ENCODE results near the gene XRCC3.

XRCC3 gene

DNA sequence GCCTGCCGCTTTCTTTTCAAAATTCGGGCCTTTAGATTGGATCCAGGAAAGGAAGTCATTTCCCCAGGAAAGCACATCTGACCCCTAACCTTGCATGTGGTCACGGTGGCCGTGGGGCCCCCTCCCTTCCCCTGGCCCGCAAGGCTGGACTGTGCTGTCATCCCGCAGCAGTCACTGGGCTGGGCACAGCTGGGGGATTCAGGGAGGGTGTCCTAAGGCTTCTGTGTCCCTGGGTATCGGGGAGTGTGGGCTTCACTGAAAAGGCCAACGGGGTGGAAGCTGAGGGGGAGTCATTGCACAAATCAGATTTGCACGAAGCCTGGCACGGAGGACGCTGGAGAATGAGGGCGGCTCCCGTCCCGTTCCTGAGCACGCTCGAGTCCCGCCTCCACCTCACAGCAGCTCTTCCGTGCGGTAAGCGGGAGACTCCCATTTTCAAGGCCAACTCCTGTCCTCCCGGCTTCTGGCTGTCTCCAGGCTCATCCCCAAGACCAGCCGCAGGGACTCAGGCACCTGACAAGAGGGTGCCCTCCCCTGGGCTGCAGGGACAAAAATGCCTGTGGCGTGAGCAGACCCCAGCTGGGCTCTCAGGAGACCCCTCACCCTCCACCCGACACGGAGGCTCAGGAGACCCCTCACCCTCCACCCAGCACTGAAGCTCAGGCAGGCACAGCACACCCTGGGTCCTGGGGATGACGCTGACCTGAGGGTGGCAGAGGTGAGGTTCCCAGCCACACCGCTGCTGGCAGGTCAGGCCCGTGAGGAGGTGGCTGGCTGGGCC is 9.6 kb downstream of the XRCC3 start:
- DNase-seq = no peak

DNA sequence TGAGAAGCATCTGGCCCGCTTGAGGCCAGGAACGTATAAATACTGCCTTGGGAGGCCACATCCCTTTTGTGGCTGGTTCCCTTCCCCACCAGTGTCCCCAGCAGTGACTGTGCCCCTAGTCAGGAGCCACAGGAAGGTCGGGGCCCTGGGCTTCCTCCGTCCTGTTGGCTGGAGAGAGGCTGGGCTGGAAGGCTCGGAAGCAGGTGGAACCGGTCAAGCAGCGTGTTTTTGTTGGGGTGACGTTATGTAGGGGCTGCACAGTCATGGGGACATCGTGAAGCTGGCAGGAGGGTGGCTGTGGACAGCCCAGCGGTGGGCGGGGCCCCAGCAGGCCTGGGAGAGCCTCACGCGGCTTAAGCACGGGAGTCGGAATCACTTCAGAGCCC is 10.1 kb downstream of the XRCC3 start:
- DNase-seq = no peak

DNA sequence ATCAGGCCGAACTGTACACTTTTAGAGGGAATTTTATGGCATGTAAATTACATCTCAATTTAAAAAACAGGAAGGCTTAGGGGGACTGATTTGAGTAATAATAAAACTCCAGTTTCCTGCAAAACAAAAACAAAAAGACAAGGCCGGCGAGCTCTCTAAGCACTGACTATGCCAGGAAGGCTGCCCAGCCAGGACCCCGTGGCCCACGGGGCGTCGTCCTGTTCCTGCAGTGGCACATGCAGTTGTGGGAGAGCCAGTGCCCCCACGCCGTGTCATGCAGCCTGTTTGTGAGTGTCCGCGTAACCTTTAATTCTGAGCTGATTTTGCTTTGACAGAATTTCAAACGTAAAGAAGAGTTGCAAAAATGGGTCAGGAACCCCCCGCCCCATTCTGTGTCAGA is 10.5 kb downstream of the XRCC3 start:
- no peak for DNase-seq

DNA sequence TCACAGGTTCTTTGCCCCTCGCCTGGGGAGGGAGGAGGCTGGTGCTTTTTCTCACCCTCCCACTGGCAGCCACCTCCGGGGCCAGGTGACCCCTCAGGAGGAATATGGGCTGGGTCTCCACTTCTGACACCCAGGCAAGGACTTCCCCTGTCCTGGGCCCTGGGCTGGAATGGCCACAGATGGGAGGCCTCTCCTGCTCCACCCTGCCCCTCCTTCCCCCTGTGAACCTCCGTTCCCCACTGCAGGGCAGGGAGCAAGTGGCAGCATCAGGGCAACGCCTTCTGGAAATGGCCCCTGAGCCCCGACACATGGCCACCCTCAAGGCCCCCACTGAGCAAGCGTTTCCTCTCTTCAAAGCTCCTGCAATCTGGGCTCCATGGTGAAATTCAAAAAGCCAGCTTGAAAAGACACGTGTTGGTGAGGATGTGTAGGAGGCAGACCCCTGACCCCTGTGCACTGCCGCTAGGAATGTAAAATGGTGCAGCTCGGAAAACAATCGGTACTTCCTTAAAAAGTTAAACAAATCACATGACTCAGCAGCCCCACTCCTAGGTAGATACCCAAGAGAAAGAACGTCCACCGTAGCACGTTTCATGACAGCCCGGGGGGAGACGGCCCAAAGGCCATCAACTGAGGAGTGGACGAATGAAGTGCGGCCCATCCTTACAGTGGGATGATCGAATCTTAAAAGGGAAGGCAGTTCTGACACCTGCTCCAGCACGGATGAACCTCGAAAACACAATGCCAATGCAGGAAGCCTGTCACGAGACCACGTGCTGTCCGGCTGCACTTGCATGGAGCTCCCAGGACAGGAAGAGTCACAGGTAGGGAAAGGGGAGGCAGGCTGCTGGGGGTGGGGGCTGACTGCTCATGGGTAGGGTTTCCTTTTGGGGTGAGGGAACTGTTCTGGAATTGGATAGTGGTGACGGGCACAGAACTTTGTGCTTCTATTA is 11.5 kb downstream of the XRCC3 start:
- DNase-seq = no peak

DNA sequence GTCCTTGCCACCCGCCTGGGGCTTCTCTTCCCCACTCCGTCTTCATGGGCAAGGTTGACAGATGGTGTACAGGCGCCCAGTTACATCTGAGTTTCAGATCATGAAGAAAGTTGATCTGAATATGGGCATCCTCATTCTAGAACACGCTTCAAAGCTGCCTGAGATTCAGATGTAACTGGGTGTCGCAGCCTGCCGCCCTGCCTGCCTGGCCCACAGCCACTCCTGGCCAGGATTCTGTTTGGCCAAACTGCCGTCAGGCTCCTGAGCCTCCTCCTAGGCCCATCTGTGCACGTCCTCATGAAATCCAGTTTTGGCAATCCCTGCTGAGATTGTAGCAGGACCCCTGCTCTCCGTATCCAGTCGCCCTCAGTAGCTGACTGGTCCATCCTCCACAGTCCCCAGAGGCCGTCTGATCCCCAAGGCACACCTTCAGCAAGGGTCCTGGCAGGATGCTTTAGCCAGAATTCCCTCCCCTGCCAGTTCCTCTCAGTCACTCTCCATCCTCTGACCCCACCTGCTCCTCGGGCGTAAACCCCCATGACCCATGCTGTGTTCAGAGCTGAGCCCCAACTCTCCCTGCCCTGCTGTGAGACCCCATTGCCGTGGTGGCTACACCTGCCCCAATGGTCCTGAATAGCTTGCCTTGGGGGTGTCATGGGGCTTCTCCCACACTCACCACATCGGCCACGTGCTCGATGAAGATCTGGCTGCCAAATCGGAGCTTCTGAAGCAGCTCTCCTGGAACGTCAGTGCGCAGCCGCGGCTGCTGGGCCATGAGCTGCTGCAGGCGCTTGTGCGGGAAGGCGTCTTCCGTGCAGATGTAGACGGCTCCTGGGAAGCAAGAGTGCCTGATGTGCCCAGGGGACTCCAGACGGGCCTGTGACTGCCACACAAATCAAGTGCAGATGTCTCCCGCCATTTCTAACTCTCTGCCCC is 12.5 kb downstream of the XRCC3 start:
- no peak for DNase-seq

DNA sequence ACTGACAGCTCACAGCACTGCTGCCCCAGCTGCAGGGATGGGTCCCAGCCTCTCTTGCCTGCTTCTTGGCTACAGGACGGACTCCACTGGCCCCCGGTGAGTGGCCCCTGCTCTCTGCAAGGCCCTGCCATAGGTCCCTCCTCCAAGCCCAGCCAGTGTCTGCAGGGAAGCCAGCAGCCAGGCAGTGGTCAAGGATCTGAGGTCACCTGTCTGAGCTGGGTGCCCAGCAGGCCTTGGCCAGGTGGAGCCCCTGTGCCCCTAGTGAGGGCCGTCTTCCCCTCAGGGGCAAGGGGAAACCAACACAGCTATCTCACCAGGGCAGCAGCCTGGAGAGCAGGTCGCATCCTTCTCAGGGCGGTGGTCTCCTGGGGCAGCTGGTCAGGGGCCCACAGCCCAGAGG is 13.2 kb downstream of the XRCC3 start:
- no peak for DNase-seq

DNA sequence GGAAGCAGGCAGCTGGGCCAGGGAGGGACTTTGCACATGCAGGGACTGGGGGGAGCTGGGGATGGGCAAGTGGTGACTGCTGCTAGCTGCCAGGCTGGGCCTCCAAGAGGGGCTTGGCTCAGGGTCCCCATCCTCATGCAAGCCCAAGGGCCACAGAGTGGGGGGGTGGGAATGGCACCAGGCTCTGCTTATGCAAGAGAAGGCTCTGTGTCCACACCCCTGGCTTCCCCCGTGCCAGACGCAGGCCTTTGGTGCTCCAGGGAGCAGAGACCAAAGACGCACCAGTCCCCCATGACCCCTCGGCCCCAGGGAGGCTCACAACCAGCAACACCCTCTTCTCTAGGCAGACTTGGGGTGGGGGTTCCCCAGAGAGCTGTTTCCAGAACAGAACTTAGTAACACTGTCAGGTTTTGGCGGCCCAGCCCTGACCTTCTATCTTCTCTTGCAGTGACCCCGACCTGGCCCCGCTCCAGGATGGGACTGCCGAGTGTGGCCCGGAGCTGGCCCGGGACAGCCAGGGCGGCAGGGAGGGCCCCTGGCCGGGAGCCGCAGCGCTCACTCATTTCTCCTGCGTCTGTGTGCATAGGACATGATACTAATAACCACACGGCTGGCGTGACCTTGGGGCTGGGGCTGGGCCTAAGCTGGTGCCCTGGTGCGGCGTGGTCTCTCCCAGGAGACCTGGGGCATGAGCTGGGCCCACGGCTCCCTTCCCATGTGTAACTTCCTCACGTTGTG is 14.3 kb downstream of the XRCC3 start:
- DNase-seq = no peak

DNA sequence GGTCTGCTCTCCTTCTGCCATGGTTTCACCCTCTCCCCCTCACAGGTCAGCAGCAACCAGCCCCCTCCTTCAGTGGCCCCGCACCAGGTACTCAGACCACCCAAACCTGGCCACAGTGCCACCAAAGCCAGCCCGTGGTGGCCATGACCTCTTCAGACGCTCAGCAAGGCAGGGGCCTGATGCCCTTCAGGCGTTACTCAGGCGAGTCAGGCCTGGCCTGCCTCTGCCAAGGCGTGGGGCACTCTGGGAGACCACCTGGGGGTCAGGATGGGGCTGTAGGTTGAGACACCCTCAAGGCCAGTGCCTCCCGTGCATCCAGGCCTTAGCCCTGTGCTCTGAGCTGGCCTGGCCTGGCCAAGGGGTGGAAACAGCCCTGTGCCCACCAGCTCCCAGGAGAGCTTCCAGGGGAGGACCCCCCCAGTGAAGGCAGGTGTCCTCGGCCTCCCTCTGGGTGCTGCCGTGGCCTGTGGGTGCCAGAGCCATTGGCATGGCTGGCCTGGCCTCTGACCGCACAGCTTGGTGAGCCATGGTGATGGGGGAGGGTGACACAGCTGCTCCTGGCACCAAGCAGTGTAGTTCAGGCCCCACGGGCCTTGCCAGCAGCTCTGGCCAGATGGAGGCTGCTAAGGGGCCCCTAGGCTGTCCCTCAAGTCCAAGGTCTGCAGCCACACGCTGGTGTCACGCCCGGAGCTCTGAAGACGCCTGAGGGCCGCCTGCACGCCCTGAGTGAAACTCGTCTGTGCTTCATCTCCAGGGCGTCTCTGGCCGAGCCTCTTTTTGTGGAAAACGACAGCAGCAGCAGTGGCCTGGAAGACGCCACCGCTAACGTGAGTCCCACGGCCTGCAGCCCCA is 15.1 kb downstream of the XRCC3 start:
- DNase-seq = no peak

DNA sequence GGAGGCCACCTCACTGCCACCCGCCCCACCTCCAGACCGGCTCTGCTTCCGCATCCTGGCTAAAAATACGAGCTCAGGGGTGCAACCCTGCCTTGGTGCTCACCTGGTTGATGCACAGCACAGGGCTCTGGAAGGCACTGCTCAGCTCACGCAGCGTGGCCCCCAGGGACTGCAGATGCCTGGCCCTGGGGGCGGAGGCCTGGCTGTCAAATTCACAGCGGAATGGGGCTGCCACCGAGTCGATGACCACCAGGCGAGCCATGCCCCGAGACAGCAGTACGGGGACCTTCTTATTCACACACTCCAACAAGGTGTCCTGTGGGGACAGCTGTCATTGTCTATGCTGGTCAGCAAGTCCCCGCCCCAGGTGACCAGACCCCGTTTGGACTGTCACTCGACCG is 16.0 kb downstream of the XRCC3 start:
- DNase-seq = no peak

DNA sequence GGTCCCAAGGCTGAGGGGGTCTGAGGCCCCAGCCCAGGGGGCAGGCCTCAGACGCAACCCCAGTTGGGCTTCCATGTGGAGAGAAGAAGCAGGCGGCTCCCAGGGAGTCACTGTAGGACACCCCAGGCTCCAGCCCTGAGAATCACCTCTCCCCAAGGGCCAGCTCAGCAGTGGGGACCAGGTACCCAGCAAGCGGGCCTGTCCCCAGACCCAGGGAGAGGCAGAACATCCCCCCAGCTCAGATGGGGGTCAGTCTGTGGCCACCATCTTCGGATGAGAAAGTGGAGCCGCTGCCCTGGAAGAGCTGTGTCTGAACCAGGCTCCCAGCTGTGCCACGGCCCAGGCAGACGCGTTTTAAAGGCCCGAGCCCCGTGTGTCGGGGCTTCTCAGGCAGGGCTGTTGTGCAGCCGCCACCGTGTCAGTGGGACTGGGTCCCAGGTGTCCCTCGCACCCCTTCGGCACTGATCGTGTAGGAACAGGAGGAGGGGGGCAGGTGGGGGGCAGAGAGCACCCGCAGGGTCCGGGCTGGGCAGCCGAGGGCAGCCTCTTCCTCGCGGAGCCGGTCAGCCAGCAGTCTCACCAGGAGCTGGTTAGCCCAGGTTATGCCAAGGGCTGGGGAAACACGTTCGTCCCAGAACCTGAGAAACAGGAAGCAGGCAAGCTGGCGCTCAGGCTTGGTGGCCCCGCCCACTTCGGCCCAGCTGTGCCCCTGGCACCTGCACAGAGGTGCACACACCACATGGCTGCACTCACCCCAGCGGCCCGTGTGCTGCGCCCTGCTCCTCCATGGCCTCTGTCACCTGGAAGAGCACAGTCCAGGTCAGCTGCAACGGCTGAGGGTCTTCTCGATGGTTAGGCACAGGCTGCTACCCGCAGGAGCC is 16.6 kb downstream of the XRCC3 start:
- DNase-seq = no peak

DNA sequence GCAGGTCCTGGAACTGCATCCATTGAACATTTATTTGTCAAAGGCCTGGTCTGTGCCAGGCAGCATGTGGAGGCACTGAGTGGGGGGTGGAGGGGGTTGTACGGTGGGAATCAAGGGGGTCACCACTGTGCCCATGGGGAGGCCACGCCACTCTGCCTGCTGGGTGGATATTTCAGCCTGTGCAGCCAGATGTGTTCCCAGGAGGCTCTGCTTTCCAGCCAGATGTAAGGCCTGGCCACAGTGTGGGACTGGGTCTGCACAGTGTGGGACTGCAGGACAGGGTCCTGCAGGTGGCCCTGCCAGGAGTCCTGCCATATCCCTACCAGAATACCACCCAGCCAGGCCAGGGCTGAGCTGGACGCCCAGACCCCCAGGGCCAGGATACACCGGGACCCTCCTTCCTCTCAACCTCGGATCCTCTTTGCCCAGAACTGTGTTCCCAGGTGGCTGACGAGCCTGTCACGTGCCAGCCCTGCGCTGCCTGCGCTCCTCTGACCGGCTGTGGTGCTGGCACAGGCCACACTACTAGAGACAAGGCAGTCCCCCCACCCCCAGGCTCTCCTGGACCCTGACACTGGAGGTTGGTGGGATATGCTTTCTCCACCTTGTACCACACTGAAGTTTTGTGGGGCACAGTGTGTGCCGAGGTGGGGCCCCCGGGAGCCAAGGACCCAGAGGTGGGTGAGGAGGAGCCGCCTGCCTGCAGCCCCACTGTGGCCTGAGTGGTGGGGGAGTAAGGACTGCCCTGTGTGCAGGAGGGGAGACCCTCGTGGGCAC is 17.5 kb downstream of the XRCC3 start:
- DNase-seq = no peak

DNA sequence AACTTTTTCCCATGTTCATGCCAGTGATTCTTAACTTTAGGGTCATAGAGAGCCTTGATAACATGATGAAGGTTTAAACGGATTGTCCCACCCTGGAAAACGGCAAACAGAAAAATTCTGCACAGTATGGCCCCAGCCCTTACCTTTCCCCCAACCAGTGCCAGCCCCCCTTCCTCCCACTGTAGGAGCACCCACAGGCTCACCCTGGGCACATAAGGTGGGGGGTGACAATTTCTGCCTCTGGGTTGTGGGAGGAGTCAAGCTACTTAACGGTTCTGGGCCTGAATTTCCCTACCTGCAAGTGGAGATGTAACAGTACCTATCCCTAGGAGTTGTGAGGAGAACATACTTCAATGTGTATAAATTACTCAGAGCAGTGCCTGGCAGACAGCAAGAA is 18.0 kb downstream of the XRCC3 start:
- no peak for DNase-seq

DNA sequence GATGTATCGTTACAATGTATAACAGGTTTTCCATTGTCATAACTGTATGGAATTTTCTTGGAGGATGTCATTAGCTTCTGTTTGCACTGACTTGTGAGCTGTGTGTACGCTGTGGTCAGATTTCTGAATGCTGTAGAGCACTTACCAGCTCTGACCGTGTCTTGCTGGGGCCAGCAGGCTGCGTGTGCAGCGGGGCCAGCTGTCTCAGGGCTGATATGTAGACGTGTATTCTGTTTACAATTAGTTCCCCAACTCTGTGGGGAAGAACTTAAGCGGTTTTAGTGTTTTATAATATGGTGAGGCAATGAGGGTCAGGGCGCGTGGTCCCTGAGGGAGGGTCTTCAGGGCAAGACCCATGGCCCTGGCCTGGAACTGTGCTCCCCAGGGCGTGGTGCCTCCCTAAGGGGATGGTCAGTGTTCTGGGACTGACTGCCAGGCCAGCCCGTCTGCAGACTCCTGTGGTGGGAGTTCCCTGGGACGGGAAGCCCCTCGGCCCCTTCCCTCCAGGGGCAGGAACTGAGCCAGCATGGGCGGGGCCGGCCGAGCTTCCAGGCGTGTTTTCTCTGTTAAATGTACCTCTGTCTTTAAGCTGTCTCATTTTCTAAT is 18.7 kb downstream of the XRCC3 start:
- DNase-seq = no peak

DNA sequence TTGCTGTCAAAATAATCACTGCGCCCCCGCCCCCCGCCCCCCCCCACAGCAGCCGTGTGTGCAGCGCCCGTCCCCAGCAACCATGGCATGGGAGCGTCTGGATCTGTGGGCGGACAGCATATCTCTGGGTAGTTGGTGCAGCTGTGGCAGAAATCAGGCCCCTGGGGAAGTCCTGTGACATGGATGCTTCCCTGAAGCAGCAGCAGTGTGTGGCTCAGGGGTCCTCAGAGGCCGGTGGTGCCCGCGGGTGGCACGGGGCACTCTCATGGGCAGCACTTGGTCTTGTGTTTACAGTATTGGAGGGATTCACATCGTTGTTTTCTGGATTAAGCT is 19.2 kb downstream of the XRCC3 start:
- DNase-seq = no peak

DNA sequence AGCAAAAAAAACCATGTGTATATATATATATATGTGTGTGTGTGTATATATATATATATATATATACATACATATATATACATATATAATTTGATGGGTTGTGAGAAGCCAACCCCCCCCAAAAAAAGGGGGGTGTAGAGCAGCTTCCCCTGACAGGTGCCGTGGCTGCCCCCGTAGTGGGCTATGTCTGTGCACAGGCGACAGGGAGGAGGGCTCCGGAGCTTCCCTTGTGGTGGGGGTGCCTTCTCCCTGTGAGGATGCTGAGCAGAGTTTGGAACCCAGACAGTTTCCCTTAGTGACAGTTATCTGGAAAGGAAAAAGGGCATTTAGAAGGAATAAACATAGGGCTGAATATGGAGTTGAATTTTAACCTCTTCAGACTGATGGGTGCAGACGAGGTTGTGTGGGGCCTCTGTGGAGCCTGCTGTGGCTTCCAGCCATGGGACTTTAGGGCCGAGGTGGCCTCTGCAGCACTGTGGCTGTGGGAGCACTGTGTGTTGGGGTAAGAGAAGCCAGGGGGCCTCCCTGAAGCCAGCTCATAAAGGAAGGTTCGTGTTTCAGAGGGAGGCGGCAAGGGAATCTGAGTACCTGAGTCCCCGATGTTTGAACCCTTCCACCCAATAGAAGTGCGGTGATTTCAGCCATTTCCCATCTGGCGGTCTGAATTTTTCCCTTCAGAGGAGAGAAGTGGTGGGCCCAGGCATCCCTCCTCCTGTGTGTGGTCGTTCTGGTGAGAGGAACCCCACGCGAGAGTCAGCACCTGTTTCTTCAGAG is 19.8 kb downstream of the XRCC3 start:
- DNase-seq = no peak

DNA sequence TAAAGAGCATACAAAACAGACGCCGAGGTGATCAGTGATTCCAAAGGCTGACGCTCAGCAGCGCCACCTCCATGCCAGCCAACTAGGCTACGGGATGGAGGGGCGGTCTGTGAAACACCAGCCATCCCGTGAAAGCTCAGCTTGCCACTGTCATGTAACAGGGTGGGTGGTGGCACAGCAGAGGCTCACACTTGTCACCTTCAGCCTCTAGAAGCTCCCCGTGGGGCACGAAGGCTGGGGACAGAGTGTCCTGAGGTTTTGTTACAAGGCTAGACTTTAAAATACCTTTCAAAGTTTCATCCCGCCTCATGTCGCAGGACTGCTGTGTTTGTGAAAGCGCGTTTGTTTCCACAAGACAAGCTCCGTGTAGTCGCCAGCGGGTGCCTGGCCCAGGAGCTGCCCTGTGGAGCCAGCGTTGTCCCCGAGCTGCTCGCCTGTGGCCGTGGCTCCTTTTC is 20.7 kb downstream of the XRCC3 start:
- no peak for DNase-seq

DNA sequence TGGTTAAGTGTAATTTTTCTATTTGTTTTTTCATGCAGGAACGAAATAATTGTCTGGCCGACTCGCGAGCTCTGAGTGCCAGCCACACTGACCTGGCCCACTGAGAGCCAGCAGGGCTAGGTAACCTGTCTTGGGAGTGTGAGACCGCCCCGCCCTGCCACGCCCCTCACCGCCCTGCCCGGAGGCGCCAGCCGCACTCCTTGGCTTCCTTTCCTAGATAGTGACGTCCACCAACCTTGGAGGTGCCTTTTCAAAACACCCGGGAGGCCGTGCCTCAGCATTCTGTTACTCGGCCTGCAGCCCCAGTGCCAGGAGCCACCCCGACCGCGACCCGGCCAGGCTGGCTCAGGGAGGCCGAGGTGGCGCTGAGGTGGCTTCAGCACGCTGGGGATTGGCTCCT is 21.7 kb downstream of the XRCC3 start:
- DNase-seq = no peak

DNA sequence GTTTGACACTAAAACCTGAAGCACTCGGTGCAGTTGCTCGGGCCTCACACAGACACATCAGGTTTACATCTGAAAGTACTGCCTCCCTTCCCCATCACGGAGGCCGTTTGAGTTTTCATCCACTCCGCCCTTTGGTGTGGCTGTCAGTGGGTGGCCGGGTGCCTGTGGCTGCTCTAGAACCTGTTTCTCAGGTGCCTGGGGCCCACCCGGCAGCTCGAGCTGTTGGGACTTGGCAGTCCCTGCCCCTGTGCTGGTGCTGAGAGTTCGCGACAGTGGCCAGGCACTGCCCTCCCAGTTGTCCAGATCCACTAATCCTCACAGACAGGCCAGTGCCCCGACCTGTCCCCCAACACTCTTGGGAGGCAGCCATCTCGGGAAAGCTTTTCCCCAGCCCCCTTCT is 22.4 kb downstream of the XRCC3 start:
- no peak for DNase-seq

Data from stimulated activated CD4-positive, alpha-beta T cell treated with anti-CD3 and anti-CD28 coated beads, Interleukin-4, amount 100 ng/mL, for 4 hours (primary cell).